K562 (cell line): ENCODE data around the gene CFAP20DC.
"Not testable (repeated sequence)": the region's sequence is repeated elsewhere in the genome, so short reads cannot be mapped to it uniquely, and the experiment has no call there.

ENCODE experiments used
- HDAC2 ChIP-seq: fragments of 450-650 bp; IDR thresholded peaks from 2 replicates; pipeline ENCODE4 v1.6.1; 2016; ENCODE audit warnings: mild to moderate bottlenecking
- KLF16 ChIP-seq: IDR thresholded peaks from 2 replicates; pipeline ENCODE4 v1.6.1; 2016; ENCODE audit warnings: antibody characterized with exemption
- NRF1 ChIP-seq, 2 experiments: fragments of 450-650 bp; IDR thresholded peaks in 1 of 2; conservative IDR thresholded peaks in 1 of 2; 2 replicates each; pipeline ENCODE4 v1.6.1; 2014; ENCODE audit warnings: mild to moderate bottlenecking in 2 of 2
- U2AF1 ChIP-seq: fragments of 200-400 bp; formaldehyde crosslinking; optimal IDR thresholded peaks from 2 replicates; pipeline ENCODE3; 2017; ENCODE audit warnings: mild to moderate bottlenecking, low read depth, low read length, moderate library complexity
- TF ChIP-seq, protein P1 (sequence below): fragments of 450-650 bp; IDR thresholded peaks from 2 replicates; pipeline ENCODE4 v1.6.1; 2016
- TF ChIP-seq, protein P2 (sequence below): sonication (generic); formaldehyde crosslinking; IDR thresholded peaks from 2 replicates; pipeline ENCODE4 v1.9.0; 2022; ENCODE audit warnings: mild to moderate bottlenecking, missing genetic modification reagents

- TF ChIP-seq U2AF1; KLF16; NRF1 (conservative IDR thresholded peaks at IDR 0.05 in 1 of 2, IDR thresholded peaks at IDR 0.05 in 1 of 2); HDAC2: not testable (repeated sequence)
- TF ChIP-seq, protein P1, sequence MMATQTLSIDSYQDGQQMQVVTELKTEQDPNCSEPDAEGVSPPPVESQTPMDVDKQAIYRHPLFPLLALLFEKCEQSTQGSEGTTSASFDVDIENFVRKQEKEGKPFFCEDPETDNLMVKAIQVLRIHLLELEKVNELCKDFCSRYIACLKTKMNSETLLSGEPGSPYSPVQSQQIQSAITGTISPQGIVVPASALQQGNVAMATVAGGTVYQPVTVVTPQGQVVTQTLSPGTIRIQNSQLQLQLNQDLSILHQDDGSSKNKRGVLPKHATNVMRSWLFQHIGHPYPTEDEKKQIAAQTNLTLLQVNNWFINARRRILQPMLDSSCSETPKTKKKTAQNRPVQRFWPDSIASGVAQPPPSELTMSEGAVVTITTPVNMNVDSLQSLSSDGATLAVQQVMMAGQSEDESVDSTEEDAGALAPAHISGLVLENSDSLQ: not testable (repeated sequence)
- TF ChIP-seq, protein P2, sequence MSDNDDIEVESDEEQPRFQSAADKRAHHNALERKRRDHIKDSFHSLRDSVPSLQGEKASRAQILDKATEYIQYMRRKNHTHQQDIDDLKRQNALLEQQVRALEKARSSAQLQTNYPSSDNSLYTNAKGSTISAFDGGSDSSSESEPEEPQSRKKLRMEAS (CRISPR knock-in tag): not testable (repeated sequence)
These were observed 354.5 kb downstream of the CFAP20DC start for GRCh38 chr3:58695284-58695683.
